HepG2 (cell line): ENCODE results near the gene CEACAM18.

ENCODE experiments used
- PHF8 ChIP-seq: sonication (generic); formaldehyde crosslinking; IDR thresholded peaks from 2 replicates; pipeline ENCODE4 v1.5.0; 2020; ENCODE audit warnings: missing genetic modification reagents
- POLR2AphosphoS2 ChIP-seq: IDR thresholded peaks from 2 replicates; pipeline ENCODE4 v1.6.1; 2011; ENCODE audit warnings: low read depth, low read length, improper control_type of control experiment
- POLR2AphosphoS5 ChIP-seq: IDR thresholded peaks from 2 replicates; pipeline ENCODE4 v1.6.1; 2012; ENCODE audit warnings: low read depth, low read length
- TF ChIP-seq, protein P1 (sequence below), 2 experiments: IDR thresholded peaks; 2 replicates each; pipeline ENCODE4 v1.6.1; 2011 to 2012; ENCODE audit warnings: low read length in 2 of 2, borderline replicate concordance in 1 of 2, low read depth in 1 of 2, mild to moderate bottlenecking in 1 of 2, moderate library complexity in 1 of 2
- TF ChIP-seq, protein P2 (sequence below): sonication (generic); formaldehyde crosslinking; IDR thresholded peaks from 2 replicates; pipeline ENCODE4 v1.5.0; 2020; ENCODE audit warnings: mild to moderate bottlenecking, missing genetic modification reagents, moderate library complexity
- TF ChIP-seq, protein P3 (sequence below): sonication (generic); formaldehyde crosslinking; IDR thresholded peaks from 2 replicates; pipeline ENCODE4 v1.8.0; 2022; ENCODE audit warnings: missing genetic modification reagents, low read depth, mild to moderate bottlenecking, borderline replicate concordance
- TF ChIP-seq, protein P4 (sequence below): sonication (generic); formaldehyde crosslinking; IDR thresholded peaks from 2 replicates; pipeline ENCODE4 v1.9.0; 2021; ENCODE audit warnings: missing genetic modification reagents, mild to moderate bottlenecking, borderline replicate concordance

- TF ChIP-seq POLR2AphosphoS5 (no peak), PHF8 (no peak), POLR2AphosphoS2 (no peak)
- TF ChIP-seq, protein P1, sequence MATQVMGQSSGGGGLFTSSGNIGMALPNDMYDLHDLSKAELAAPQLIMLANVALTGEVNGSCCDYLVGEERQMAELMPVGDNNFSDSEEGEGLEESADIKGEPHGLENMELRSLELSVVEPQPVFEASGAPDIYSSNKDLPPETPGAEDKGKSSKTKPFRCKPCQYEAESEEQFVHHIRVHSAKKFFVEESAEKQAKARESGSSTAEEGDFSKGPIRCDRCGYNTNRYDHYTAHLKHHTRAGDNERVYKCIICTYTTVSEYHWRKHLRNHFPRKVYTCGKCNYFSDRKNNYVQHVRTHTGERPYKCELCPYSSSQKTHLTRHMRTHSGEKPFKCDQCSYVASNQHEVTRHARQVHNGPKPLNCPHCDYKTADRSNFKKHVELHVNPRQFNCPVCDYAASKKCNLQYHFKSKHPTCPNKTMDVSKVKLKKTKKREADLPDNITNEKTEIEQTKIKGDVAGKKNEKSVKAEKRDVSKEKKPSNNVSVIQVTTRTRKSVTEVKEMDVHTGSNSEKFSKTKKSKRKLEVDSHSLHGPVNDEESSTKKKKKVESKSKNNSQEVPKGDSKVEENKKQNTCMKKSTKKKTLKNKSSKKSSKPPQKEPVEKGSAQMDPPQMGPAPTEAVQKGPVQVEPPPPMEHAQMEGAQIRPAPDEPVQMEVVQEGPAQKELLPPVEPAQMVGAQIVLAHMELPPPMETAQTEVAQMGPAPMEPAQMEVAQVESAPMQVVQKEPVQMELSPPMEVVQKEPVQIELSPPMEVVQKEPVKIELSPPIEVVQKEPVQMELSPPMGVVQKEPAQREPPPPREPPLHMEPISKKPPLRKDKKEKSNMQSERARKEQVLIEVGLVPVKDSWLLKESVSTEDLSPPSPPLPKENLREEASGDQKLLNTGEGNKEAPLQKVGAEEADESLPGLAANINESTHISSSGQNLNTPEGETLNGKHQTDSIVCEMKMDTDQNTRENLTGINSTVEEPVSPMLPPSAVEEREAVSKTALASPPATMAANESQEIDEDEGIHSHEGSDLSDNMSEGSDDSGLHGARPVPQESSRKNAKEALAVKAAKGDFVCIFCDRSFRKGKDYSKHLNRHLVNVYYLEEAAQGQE (IDR thresholded peaks at IDR 0.05; ENCODE audit: borderline replicate concordance in 1 of 2, low read depth in 1 of 2, low read length in 2 of 2): no peak
- TF ChIP-seq, protein P2, sequence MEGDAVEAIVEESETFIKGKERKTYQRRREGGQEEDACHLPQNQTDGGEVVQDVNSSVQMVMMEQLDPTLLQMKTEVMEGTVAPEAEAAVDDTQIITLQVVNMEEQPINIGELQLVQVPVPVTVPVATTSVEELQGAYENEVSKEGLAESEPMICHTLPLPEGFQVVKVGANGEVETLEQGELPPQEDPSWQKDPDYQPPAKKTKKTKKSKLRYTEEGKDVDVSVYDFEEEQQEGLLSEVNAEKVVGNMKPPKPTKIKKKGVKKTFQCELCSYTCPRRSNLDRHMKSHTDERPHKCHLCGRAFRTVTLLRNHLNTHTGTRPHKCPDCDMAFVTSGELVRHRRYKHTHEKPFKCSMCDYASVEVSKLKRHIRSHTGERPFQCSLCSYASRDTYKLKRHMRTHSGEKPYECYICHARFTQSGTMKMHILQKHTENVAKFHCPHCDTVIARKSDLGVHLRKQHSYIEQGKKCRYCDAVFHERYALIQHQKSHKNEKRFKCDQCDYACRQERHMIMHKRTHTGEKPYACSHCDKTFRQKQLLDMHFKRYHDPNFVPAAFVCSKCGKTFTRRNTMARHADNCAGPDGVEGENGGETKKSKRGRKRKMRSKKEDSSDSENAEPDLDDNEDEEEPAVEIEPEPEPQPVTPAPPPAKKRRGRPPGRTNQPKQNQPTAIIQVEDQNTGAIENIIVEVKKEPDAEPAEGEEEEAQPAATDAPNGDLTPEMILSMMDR: peak; percentile 50
- TF ChIP-seq, protein P3, sequence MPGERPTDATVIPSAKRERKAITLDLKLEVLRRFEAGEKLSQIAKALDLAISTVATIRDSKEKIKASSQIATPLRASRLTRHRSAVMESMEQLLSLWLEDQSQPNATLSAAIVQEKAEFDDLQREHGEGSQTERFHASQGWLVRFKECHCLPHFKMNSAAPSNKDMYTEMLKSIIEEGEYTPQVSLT: no peak
- TF ChIP-seq, protein P4, sequence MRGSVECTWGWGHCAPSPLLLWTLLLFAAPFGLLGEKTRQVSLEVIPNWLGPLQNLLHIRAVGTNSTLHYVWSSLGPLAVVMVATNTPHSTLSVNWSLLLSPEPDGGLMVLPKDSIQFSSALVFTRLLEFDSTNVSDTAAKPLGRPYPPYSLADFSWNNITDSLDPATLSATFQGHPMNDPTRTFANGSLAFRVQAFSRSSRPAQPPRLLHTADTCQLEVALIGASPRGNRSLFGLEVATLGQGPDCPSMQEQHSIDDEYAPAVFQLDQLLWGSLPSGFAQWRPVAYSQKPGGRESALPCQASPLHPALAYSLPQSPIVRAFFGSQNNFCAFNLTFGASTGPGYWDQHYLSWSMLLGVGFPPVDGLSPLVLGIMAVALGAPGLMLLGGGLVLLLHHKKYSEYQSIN (CRISPR knock-in tag): no peak
Observed at GRCh38 chr19:51439021-51439465, 39.3 kb upstream of the CEACAM18 start.
